PC-3 (cell line): ENCODE results near the gene DDX24.

ENCODE experiments used
- EZH2 ChIP-seq: fragments of 300-600 bp; sonication (generic); IDR thresholded peaks from one replicate; pipeline ENCODE4 v1.6.1; 2017; ENCODE audit warnings: antibody characterized with exemption, mild to moderate bottlenecking, low read length; ENCODE audit not compliant: unreplicated experiment
- TF ChIP-seq, protein P1 (sequence below): fragments of 300-600 bp; sonication (generic); conservative IDR thresholded peaks from 2 replicates; pipeline ENCODE4 v1.5.1; 2017; ENCODE audit warnings: antibody characterized with exemption, low read depth, mild to moderate bottlenecking, low read length

GRCh38 chr14:94001501-94002396 lies 79.3 kb downstream of the DDX24 start:
- TF ChIP-seq, protein P1, sequence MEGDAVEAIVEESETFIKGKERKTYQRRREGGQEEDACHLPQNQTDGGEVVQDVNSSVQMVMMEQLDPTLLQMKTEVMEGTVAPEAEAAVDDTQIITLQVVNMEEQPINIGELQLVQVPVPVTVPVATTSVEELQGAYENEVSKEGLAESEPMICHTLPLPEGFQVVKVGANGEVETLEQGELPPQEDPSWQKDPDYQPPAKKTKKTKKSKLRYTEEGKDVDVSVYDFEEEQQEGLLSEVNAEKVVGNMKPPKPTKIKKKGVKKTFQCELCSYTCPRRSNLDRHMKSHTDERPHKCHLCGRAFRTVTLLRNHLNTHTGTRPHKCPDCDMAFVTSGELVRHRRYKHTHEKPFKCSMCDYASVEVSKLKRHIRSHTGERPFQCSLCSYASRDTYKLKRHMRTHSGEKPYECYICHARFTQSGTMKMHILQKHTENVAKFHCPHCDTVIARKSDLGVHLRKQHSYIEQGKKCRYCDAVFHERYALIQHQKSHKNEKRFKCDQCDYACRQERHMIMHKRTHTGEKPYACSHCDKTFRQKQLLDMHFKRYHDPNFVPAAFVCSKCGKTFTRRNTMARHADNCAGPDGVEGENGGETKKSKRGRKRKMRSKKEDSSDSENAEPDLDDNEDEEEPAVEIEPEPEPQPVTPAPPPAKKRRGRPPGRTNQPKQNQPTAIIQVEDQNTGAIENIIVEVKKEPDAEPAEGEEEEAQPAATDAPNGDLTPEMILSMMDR, result peak; percentile 94
- no peak for TF ChIP-seq EZH2
